A172 (cell line): Measurements from ENCODE around the gene IL4I1. TPM values are rescaled to one million over a fixed set of nuclear protein-coding genes. Genes with fewer than 3 reads are reported as not detected.

ENCODE experiments used
- DNase-seq: peaks from one replicate; pipeline ENCODE4 v3.0.0-alpha.2; 2015; ENCODE audit warnings: low spot score
- total RNA-seq: library from RNA; depleted of rRNA; stranded (reverse); fragments of >200 nt; shearing (Covaris generic); gene quantifications from 2 replicates; pipeline ENCODE4 v1.2.3, GENCODE V29; 2014

IL4I1 gene
- total RNA-seq, 1 experiment from 2014 or later: 15.4 TPM

GRCh38 chr19:49895566-49896297 lies 955 bp downstream of the IL4I1 start:
- DNase-seq: no peak

DNA sequence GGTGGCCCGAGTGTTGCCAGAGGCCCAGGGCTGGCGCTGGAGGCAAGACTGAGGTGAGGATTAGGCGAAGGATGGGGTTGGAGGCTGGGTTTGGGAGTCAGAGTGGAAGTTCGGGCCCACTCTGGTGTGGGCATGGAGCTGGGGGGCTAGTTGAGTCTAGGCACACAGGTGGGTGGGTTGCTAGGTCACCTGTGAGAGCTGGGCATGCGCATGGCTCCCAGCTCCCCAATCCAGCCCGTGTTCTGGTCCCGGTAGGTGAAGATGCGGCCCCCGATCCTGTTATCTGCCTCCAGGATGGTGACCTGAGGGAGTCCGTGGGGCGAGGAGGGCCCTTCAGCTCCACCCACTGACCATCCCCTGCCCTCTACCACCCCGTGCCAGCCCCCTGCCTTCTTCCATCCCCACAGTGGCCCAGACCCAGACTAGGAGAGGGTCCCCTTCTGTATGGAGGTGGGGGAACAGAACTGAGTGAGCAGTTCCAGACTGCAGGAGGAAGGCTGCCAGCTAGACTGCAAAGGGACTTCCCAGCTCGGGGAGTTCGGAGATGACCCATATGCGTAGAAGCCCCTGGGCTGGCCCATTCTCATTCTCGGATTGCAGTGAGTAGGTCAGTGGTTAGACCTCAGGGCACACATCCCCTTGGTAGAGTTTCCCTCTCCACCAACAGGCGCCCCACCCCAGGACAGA lies 1.7 kb downstream of the IL4I1 start:
- no peak for DNase-seq

DNA sequence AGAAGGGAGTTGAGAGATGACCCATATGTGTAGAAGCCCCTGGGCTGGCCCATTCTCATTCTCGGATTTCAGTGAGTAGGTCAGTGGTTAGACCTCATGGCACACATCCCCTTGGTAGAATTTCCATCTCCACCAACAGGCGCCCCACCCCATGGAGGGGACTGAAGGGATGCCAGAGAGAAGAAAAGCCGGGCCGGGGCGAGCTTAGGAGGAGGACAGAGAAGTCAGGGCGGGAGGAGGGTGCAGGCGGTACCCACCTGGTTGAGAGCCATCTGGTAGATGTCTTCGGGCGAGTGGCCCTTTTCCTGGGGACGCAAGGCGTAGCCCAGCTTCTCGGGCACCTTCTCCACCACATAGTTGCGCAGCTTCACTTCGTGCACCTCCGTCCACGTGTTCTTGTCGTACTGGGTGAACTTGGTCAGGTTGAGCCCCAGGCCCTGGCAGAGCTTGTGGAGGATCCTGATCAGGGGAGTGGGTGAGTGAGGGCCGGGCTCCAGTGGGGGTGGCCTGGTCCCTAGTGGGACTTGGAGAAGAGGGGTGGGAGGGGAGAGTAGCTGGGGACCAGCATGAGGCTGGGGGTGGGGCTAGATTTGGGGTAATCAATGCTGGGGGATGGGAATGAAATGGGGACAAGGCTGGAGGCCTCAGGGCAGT lies 2.5 kb downstream of the IL4I1 start:
- no peak for DNase-seq

GRCh38 chr19:49892716-49893115 lies 4.0 kb downstream of the IL4I1 start:
- DNase-seq: no peak

GRCh38 chr19:49891393-49891792 lies 5.3 kb downstream of the IL4I1 start:
- DNase-seq: no peak

DNA sequence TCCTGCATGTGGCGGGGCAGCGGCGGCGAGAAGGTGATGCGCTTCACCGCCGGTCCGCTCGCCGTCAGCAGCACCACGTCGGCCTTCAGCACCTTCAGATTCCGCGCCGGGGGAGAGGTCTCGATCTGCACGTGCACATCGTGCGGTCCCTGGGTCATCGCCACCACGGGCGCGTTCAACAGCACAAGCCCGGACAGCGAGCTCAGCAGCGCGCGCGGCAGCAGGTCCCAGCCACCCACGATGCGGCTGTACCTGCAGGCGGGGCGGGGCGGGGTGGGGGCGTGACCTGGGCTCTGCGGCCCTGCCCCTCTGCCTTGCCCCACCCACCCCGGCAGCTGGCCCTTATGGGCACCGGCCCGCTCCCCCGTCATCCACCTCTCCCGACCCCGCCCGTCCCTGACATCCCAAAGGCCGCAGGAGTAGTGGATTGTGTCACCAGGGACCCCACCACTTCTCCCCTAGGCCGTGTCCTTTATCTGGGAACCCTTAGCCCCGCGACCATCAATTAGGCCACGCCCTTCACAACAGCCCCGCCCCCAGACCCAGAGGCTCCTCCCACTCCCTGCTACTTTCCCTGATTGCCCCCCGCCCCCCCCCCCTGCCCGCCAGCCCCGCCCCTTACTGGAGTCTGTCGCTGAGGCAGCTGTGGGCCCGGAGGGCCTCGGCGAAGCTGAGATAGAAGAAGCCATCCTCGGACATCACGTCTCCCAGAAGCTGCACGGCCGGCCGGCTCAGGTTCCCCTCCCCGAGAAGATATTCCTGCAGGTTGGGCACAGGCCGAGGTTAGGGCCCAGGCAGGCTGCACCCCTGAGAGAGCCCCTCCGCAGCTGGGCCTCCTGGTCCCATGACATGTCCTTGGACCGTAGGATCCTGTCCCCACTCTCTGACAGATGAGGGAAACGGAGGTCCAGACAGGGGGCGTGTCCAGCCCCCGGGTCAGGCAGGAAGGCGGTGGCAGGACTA lies 6.1 kb downstream of the IL4I1 start:
- no peak for DNase-seq

- DNase-seq: no peak
These were observed 6.9 kb downstream of the IL4I1 start for GRCh38 chr19:49889687-49890348.

DNA sequence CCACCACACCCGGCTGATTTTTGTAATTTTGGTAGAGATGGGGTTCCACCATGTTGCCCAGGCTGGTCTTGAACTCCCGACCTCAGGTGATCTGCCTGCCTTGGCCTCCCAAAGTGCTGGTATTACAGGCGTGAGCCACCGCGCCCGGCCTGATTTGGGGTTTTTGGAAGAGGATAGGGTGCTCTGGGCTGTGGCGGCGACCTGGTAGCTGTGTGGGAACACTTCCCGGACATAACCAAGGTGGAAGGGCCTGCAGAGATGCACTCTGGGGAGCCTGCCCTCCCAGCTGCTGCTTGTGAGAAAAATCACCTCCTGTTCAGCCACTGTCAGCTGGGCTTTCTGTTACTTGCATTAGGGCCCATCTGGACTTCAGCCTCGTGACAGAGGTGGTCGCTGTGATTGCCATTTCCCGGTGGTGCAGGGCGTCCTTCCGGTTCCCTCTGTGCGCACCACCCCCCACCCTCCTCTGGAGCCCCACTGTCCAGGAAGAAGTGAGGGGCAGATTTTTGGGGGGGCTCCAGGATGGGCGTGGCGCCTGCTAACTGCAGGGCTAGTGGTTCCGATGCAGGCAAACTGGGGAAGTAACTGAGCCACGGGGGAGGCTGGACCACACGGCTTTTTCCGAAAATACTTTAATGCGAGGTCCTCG lies 7.5 kb downstream of the IL4I1 start:
- no peak for DNase-seq

DNA sequence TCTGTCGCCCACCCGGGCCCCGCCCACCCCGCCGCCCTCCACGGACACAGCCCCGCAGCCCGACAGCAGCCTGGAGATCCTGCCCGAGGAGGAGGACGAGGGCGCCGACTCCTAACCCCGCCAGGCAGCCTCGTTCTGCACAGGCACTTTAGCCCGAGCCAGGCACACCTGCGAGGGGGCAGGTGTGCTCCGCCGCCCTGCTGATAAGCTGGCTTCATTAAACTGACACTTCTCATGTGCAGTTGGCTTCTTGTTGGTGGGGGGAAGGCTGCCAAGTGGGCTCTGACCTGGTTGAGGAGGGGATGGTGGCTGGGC lies 8.2 kb downstream of the IL4I1 start:
- DNase-seq: no peak

GRCh38 chr19:49887665-49888509 lies 8.8 kb downstream of the IL4I1 start:
- no peak for DNase-seq

DNA sequence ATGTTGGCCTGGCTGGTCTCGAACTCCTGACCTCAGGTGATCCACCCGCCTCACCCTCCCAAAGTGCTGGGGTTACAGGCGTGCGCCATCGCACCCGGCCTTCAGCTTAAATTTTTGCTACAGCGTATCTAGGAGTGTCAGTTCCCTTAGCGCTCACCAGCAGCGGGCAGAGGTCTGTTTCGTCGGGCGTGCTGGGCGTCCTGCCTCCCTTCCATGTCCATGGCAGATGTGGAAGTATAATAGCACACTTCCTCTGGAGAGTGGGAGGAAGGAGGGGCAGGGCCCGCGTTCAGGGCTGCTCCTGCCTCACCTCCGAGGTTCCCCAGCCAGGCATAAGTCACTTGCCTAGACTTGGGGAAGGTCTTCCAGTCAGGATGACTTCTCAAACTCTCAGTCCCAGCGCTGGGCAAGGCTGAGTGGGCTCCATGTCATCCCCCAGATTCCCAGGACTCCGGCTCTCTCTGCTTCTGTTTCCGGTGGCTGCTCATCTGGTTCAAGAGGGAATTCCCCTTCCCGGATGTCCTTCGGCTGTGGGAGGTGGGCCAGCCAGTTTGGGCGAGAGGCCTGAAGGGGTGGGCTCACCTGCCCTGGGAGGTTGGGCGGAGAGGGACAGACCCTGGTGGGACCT lies 9.5 kb downstream of the IL4I1 start:
- DNase-seq: no peak

GRCh38 chr19:49884760-49885159 lies 11.9 kb downstream of the IL4I1 start:
- no peak for DNase-seq

DNA sequence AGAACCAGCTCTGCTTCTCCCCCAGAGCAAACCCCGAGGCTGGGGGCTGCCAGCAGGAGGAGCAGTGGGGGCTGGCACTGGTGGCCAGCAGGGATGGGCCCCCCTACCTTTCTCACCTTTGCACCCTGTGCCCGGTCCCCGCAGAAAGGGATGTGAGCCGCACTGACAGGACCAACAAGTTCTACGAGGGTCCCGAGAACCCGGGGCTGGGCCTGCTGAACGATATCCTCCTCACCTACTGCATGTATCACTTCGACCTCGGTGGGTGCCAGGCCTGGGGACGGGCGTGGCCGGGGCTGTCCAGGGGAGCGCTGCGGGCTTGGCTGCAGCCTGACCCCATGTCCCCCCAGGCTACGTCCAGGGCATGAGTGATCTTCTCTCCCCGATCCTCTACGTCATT lies 12.6 kb downstream of the IL4I1 start:
- no peak for DNase-seq

GRCh38 chr19:49883094-49883493 lies 13.6 kb downstream of the IL4I1 start:
- DNase-seq: no peak

DNA sequence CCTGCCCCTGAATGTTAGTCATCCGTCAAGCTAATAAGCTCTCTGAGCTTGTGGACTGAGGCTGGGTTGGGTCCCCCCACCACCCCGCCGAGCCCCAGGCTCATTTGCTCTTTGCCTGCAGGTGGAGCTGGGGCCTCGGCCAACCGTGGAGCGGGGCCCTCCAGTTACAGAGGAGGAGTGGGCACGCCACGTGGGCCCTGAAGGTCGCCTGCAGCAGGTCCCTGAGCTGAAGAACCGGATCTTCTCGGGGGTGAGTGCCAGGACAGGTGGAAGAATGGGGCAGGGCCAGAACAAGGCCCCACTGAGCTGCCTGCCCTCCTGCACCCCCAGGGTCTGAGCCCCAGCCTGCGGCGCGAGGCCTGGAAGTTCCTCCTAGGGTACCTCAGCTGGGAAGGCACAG lies 14.0 kb downstream of the IL4I1 start:
- no peak for DNase-seq

DNA sequence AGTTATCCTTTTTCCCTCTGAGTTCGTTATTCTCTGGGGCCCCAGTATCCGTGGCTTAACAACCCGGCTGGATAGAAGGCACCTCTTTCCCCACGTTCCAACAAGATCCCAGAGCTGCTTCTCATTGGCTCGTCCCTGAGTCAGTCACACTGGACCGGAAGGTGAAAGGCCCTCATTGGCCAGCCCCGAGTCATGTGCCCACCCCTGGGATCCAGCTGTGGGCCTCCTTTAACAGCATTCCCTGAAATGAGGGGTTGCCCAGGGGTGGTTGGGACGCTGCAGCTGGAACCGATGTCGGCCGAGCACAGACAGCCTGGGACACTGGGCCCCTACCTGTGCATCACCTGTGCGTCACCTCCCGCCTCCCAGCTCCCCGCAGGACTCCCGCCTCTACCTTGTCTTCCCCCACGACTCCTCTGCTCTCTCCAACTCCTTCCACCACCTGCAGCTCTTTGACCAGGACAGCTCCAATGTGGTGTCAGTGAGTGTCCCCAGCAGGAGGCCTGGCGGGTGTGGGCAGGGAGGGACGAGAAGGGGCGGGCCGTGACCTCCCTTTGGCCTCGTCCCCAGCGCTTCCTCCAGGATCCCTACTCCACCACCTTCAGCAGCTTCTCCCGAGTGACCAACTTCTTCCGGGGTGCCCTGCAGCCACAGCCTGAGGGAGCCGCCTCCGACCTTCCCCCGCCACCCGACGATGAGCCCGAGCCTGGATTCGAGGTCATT lies 14.9 kb downstream of the IL4I1 start:
- no peak for DNase-seq

- no peak for DNase-seq
These were observed 15.5 kb downstream of the IL4I1 start for GRCh38 chr19:49881186-49881585.

DNA sequence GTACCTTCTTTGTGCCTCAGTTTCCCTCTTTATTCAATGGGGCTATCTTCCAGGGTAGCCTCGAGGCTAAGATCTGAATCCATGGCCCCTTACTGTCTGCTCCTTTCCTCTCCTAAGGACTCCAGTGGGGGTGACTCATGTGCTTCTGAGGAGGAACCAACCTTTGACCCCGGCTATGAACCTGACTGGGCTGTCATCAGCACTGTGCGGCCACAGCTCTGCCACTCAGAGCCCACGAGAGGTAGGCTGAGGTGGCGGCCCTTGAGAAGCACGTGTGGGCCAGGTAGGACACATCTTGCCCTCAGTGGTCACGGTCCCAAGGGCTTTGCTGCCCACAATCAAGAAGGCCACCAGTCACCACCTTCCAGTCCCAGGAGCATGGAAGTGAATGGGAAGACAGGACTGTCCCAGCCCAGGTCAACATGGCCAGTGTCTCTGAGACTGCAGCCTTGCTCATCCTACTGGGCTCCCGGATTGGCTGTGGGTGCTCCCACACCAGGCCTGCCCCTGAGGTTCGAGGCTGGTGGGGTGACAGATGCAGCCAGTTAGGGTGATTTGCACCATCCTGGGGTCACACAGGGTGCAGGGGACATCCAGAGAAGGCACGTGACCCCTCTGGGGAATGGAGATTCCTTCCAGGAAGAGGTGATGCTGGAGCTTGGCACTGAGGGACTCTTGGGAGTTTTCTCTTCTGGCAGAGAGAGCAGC lies 16.4 kb downstream of the IL4I1 start:
- DNase-seq: no peak
